ENCODE results near the gene GLIPR2. TPM values are rescaled to one million over a fixed set of nuclear protein-coding genes. Genes with fewer than 3 reads are reported as not detected.

GLIPR2 gene
- polyA plus RNA-seq, 1 donor from 2014 or later: 8.0 TPM

DNA sequence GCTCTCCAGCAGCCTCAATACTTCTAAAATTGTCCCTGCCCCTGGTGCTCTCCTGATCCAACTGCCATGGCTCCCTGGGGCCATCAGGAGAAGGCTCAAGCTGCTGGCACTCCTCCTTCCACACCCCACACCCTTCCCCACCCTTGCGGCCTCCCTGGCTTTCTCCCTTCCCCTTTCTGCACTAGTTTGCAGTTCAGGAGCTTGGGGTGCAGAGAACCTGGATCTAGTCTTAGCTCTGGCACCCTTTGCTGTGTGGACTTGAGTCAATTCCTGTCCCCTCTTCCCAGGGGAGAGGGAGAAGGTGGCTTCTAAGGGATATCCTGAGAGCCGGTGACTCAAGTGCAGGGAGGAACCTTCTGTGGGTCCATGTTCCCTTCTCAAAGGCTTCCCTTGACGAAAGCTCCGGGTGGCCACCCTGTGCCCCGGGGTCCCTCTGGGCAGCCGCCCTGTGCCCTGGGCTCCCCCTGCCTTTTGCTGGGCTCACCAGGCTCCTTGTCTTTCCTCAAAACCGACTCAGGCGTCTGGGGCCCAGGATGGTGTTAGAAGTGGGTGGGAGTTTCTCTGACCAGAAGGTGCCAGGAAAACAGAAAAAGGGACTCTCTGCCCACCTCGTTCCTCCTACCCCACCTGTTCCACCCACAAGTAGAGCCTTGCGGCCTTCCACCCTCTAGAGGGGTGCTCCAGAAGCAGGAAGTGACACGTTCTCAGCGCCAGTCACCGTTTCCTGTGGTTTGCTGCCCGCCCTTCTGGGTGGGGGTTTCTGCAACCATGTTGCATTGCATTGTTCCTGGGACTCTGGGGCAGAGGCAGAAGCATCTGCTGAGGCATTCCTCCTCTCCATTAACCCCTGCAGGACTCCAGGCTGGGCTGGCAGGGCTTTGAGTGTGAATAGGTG is 15.0 kb downstream of the GLIPR2 start:
- H3K9me2 ChIP-seq (ENCODE audit: insufficient read depth, low read length): no peaks in the 10 kb centered on the region
- H3K27me3 ChIP-seq (ENCODE audit: insufficient read depth, low read depth, low read length): no peaks in the 10 kb centered on the region
- H3K79me2 ChIP-seq (replicated peaks; ENCODE audit: insufficient read depth, low read length): no peaks in the 10 kb centered on the region
- H3F3A ChIP-seq (ENCODE audit: insufficient read depth, low read length, poor library complexity, severe bottlenecking): no peaks in the 10 kb centered on the region
- no peaks in the 10 kb centered on the region for H4K20me1 ChIP-seq (ENCODE audit: insufficient read depth)
- H3K4me2 ChIP-seq (ENCODE audit: low read length): no peak overlapping the region
- no peak overlapping the region for H3K27ac ChIP-seq (ENCODE audit: low read length)
- TF ChIP-seq EZH2 (IDR thresholded peaks at IDR 0.05; ENCODE audit: borderline replicate concordance, insufficient read depth, low read length, poor library complexity, severe bottlenecking) (no peak), POLR2AphosphoS5 (IDR thresholded peaks at IDR 0.05) (no peak), EP300 (conservative IDR thresholded peaks at IDR 0.05; ENCODE audit: poor library complexity, severe bottlenecking) (no peak)
- TF ChIP-seq, protein P1, sequence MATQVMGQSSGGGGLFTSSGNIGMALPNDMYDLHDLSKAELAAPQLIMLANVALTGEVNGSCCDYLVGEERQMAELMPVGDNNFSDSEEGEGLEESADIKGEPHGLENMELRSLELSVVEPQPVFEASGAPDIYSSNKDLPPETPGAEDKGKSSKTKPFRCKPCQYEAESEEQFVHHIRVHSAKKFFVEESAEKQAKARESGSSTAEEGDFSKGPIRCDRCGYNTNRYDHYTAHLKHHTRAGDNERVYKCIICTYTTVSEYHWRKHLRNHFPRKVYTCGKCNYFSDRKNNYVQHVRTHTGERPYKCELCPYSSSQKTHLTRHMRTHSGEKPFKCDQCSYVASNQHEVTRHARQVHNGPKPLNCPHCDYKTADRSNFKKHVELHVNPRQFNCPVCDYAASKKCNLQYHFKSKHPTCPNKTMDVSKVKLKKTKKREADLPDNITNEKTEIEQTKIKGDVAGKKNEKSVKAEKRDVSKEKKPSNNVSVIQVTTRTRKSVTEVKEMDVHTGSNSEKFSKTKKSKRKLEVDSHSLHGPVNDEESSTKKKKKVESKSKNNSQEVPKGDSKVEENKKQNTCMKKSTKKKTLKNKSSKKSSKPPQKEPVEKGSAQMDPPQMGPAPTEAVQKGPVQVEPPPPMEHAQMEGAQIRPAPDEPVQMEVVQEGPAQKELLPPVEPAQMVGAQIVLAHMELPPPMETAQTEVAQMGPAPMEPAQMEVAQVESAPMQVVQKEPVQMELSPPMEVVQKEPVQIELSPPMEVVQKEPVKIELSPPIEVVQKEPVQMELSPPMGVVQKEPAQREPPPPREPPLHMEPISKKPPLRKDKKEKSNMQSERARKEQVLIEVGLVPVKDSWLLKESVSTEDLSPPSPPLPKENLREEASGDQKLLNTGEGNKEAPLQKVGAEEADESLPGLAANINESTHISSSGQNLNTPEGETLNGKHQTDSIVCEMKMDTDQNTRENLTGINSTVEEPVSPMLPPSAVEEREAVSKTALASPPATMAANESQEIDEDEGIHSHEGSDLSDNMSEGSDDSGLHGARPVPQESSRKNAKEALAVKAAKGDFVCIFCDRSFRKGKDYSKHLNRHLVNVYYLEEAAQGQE (IDR thresholded peaks at IDR 0.05; ENCODE audit: borderline replicate concordance): no peak
- no peaks in the 10 kb centered on the region for H3K36me3 ChIP-seq (ENCODE audit: insufficient read depth, low read length)
- H3K9ac ChIP-seq (ENCODE audit: low read length): no peak overlapping the region
- no peak overlapping the region for H3K4me3 ChIP-seq (ENCODE audit: low read length)
- H2AFZ ChIP-seq (ENCODE audit: low read depth, low read length): no peak overlapping the region
- no peaks in the 10 kb centered on the region for H3K9me3 ChIP-seq (ENCODE audit: low read length)

DNA sequence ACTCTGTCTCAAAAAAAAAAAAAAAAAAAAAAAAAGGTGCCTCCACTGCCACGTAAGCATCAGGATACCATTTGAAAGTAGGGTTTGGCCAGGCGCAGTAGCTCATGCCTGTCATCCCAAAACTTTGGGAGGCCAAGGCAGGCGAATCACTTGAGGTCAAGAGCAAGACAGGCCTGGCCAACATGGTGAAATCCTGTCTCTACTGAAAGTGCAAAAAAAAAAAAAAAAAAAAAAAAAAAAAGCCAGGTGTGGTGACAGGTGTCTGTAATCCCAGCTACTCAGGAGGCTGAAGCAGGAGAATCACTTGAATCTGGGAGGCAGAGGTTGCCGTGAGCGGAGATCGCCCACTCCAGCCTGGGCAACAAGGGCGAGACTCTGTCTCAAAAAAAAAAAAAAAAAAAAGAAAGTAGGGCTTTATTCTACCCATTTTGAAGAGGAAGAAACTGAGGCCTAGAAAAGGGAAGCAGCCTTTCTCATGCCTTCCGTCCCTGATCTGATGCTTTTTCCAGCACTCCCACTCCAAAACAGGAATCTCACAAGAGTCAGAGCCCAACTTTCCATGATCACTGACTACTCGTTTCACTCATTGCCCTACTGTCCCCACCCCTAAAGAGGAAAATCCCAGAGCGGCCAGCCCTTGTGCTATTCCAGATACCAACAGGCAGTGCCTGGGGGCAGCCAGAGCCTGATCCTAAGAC is 16.4 kb downstream of the GLIPR2 start:
- Histone ChIP-seq H3K27ac (ENCODE audit: low read length) (peak overlapping the region; percentile 39), H3K9me2 (ENCODE audit: insufficient read depth, low read length) (no peaks in the 10 kb centered on the region), H3K36me3 (ENCODE audit: insufficient read depth, low read length) (no peaks in the 10 kb centered on the region), H3F3A (ENCODE audit: insufficient read depth, low read length, poor library complexity, severe bottlenecking) (no peaks in the 10 kb centered on the region), H3K27me3 (ENCODE audit: insufficient read depth, low read depth, low read length) (no peaks in the 10 kb centered on the region), H4K20me1 (ENCODE audit: insufficient read depth) (no peaks in the 10 kb centered on the region), H3K9ac (ENCODE audit: low read length) (no peak overlapping the region), H3K4me3 (ENCODE audit: low read length) (no peak overlapping the region), H3K79me2 (replicated peaks; ENCODE audit: insufficient read depth, low read length) (no peaks in the 10 kb centered on the region), H3K9me3 (ENCODE audit: low read length) (no peaks in the 10 kb centered on the region), H3K4me2 (ENCODE audit: low read length) (no peak overlapping the region), H2AFZ (ENCODE audit: low read depth, low read length) (no peak overlapping the region)
- TF ChIP-seq POLR2AphosphoS5 (IDR thresholded peaks at IDR 0.05) (no peak), EP300 (conservative IDR thresholded peaks at IDR 0.05; ENCODE audit: poor library complexity, severe bottlenecking) (no peak), EZH2 (IDR thresholded peaks at IDR 0.05; ENCODE audit: borderline replicate concordance, insufficient read depth, low read length, poor library complexity, severe bottlenecking) (no peak), SMC3 (conservative IDR thresholded peaks at IDR 0.05; ENCODE audit: poor library complexity) (no peak), MXI1 (conservative IDR thresholded peaks at IDR 0.05; ENCODE audit: poor library complexity, severe bottlenecking) (no peak), TAF1 (IDR thresholded peaks at IDR 0.05; ENCODE audit: low read depth) (no peak), RAD21 (conservative IDR thresholded peaks at IDR 0.05) (no peak)
- TF ChIP-seq, protein P1 (IDR thresholded peaks at IDR 0.05; ENCODE audit: borderline replicate concordance): no peak

Measured in neural cell (in vitro differentiated cells).